Thyroid gland (tissue), 4 donors: ENCODE data around the gene PLB1. TPM values are rescaled to one million over a fixed set of nuclear protein-coding genes. Genes with fewer than 3 reads are reported as not detected.
"Not testable (repeated sequence)": the region's sequence is repeated elsewhere in the genome, so short reads cannot be mapped to it uniquely, and the experiment has no call there.

ENCODE experiments used
- DNase-seq, 2 donors: peaks; one replicate each; pipeline ENCODE4 v3.0.0-alpha.2; 2019
- H3K27ac ChIP-seq, 3 donors: fragments of 200-600 bp; sonication (generic); 1 replicate in 2 of 3; 2 replicates in 1 of 3; pipeline ENCODE4 v1.5.1; 2016 to 2019; ENCODE audit warnings: mild to moderate bottlenecking in 1 of 3, moderate library complexity in 1 of 3
- H3K27me3 ChIP-seq: fragments of 200-600 bp; sonication (generic); one replicate; pipeline ENCODE4 v1.5.1; 2019
- H3K36me3 ChIP-seq, 2 donors: fragments of 200-600 bp; sonication (generic); one replicate each; pipeline ENCODE4 v1.5.1; 2016 to 2019
- H3K4me1 ChIP-seq, 2 donors: fragments of 200-600 bp; sonication (generic); one replicate each; pipeline ENCODE4 v1.5.1; 2017 to 2019
- H3K4me3 ChIP-seq, 3 donors: fragments of 200-600 bp; sonication (generic); replicated peaks in 1 of 3; 1 replicate in 2 of 3; 2 replicates in 1 of 3; pipeline ENCODE4 v1.5.1; 2016; ENCODE audit warnings: mild to moderate bottlenecking in 1 of 3
- H3K9me3 ChIP-seq: fragments of 200-600 bp; sonication (generic); one replicate; pipeline ENCODE4 v1.5.1; 2017
- CTCF ChIP-seq, 6 experiments: fragments of 200-600 bp in 3 of 6; fragments of 450-650 bp in 3 of 6; sonication (generic) in 3 of 6; IDR thresholded peaks; one replicate each; pipeline ENCODE4 v1.5.1; 2016 to 2019; ENCODE audit warnings: antibody characterized with exemption in 6 of 6, mild to moderate bottlenecking in 2 of 6, inconsistent platforms in 1 of 6, moderate library complexity in 1 of 6
- POLR2A ChIP-seq, 2 donors: fragments of 450-650 bp; IDR thresholded peaks; one replicate each; pipeline ENCODE4 v1.6.1; 2017; ENCODE audit warnings: antibody characterized with exemption in 2 of 2, mild to moderate bottlenecking in 2 of 2, moderate library complexity in 1 of 2
- WGBS, 2 donors: methylation state at CpG; one replicate each; pipeline ENCODE4 v1.1.5; 2017; 5-methylcytosine and 5-hydroxymethylcytosine counted together
- intact Hi-C: fragments of 100-400 bp; cut with DNase I; formaldehyde crosslinking; loops from one replicate; pipeline ENCODE4 v1.15.1; 2023
- total RNA-seq, 4 donors: library from RNA; depleted of rRNA; stranded (reverse); fragments of >200 nt; gene quantifications; one replicate each; pipeline ENCODE4 v1.2.3, GENCODE V29; 2016

The PLB1 gene
- total RNA-seq, 4 donors from 2014 or later = 1.2 to 3.3 (median 1.8) TPM

- no peaks in the 10 kb centered on the region for H3K27me3 ChIP-seq
- TF ChIP-seq POLR2A (IDR thresholded peaks at IDR 0.05) (no peak), CTCF (IDR thresholded peaks at IDR 0.05) (no peak)
- no peak overlapping the region for H3K4me3 ChIP-seq
- DNase-seq = peak; percentile 18 to 45
- intact Hi-C loops = loop anchor here (10.0 kb wide), 2 partner anchors 51 to 69 kb away; no protein-coding TSS in a partner anchor
- H3K9me3 ChIP-seq = no peaks in the 10 kb centered on the region
- peak overlapping the region; percentile 50 to 71 (median 52) for H3K27ac ChIP-seq
- WGBS, 2 donors = 56 to 62% methylated on average over 22 of the region's 22 CpGs
- peaks cover 28 to 48% of the 10 kb centered on the region in 2 donors for H3K4me1 ChIP-seq
- H3K36me3 ChIP-seq = no peaks in the 10 kb centered on the region
Observed at GRCh38 chr2:28664120-28664842, 168.4 kb downstream of the PLB1 start.

GRCh38 chr2:28665041-28665704 lies 169.3 kb downstream of the PLB1 start:
- DNase-seq = peak; percentile 52 to 56
- Histone ChIP-seq H3K27me3 (no peaks in the 10 kb centered on the region), H3K27ac (peak overlapping the region; percentile 50 to 62 (median 52)), H3K4me1 (peaks cover 28 to 48% of the 10 kb centered on the region in 2 donors), H3K4me3 (no peak overlapping the region), H3K9me3 (no peaks in the 10 kb centered on the region), H3K36me3 (no peaks in the 10 kb centered on the region)
- intact Hi-C loops = loop anchor here (10.0 kb wide), 2 partner anchors 50 to 70 kb away; no protein-coding TSS in a partner anchor
- WGBS, 2 donors = 34 to 50% methylated on average over 8 of the region's 8 CpGs
- TF ChIP-seq POLR2A (IDR thresholded peaks at IDR 0.05) = no peak
- TF ChIP-seq CTCF (IDR thresholded peaks at IDR 0.05) = no peak

- not testable (repeated sequence) for H3K36me3 ChIP-seq, H3K4me3 ChIP-seq, H3K27me3 ChIP-seq, H3K9me3 ChIP-seq, DNase-seq
- Histone ChIP-seq H3K4me1 (peaks cover 28 to 44% of the 10 kb centered on the region in 2 donors), H3K27ac (peak overlapping the region in 2 of 3 donors; percentile 52 to 62)
- WGBS, 2 donors = 78 to 93% methylated on average over 4 of the region's 4 CpGs
- intact Hi-C loops = loop anchor here (10.0 kb wide), 2 partner anchors 49 to 71 kb away; no protein-coding TSS in a partner anchor
Observed at GRCh38 chr2:28665811-28666377, 170.0 kb downstream of the PLB1 start.

- H3K27me3 ChIP-seq = no peaks in the 10 kb centered on the region
- H3K9me3 ChIP-seq = no peaks in the 10 kb centered on the region
- H3K4me1 ChIP-seq = peaks cover 23 to 37% of the 10 kb centered on the region in 2 donors
- no peak overlapping the region for H3K27ac ChIP-seq
- H3K36me3 ChIP-seq = no peaks in the 10 kb centered on the region
- DNase-seq = peak in 1 of 2 donors; percentile 37
- no peak overlapping the region for H3K4me3 ChIP-seq
- intact Hi-C loops = loop anchor here (10.0 kb wide), 2 partner anchors 48 to 72 kb away; no protein-coding TSS in a partner anchor
- 80% methylated on average over 8 of the region's 8 CpGs for WGBS, 2 donors
- TF ChIP-seq POLR2A (IDR thresholded peaks at IDR 0.05) (no peak), CTCF (IDR thresholded peaks at IDR 0.05) (no peak)
Observed at GRCh38 chr2:28666496-28667184, 170.8 kb downstream of the PLB1 start.

GRCh38 chr2:28667261-28667660 lies 171.4 kb downstream of the PLB1 start:
- Histone ChIP-seq H3K9me3 (no peaks in the 10 kb centered on the region), H3K27ac (no peak overlapping the region), H3K4me3 (no peak overlapping the region), H3K4me1 (peaks cover 18 to 31% of the 10 kb centered on the region in 2 donors), H3K27me3 (no peaks in the 10 kb centered on the region), H3K36me3 (no peaks in the 10 kb centered on the region)
- TF ChIP-seq CTCF (IDR thresholded peaks at IDR 0.05) (no peak), POLR2A (IDR thresholded peaks at IDR 0.05) (no peak)
- intact Hi-C loops = loop anchor here (10.0 kb wide), 2 partner anchors 48 to 72 kb away; no protein-coding TSS in a partner anchor
- no peak for DNase-seq
- 94% methylated on average over 6 of the region's 6 CpGs for WGBS, 2 donors
